Kidney (tissue), 14 donors: ENCODE data around the gene MEPCE. TPM values are rescaled to one million over a fixed set of nuclear protein-coding genes. Genes with fewer than 3 reads are reported as not detected.

Experiments
- DNase-seq, 5 donors: peaks; one replicate each; pipeline ENCODE4 v3.0.0-alpha.2; 2013 to 2020
- FAIRE-seq: peaks from 2 replicates; lab custom pipeline; 2012; peaks lifted over from hg19 to GRCh38; lab: Jason Lieb, UNC
- H3K27ac ChIP-seq, 2 donors: one replicate each; pipeline ENCODE4 v1.7.0; 2013; ENCODE audit warnings: low read depth in 2 of 2, low read length in 2 of 2, inconsistent platforms in 1 of 2
- H3K27me3 ChIP-seq: one replicate; pipeline ENCODE4 v1.7.1; 2013; ENCODE audit warnings: low read length, inconsistent platforms; ENCODE audit not compliant: control insufficient read depth, insufficient read depth
- H3K36me3 ChIP-seq, 3 donors: one replicate each; pipeline versions ENCODE4 v1.7.0 to v1.7.1; 2013; ENCODE audit warnings: low read length in 3 of 3, control low read depth in 1 of 3, inconsistent platforms in 1 of 3; ENCODE audit not compliant: insufficient read depth in 3 of 3, control insufficient read depth in 2 of 3
- H3K4me1 ChIP-seq, 3 donors: one replicate each; pipeline versions ENCODE4 v1.7.0 to v1.7.1; 2013; ENCODE audit warnings: low read length in 3 of 3, inconsistent platforms in 1 of 3, low read depth in 1 of 3; ENCODE audit not compliant: control insufficient read depth in 2 of 3, insufficient read depth in 2 of 3
- H3K4me3 ChIP-seq, 3 donors: one replicate each; pipeline versions ENCODE4 v1.7.0 to v1.8.1; 2013; ENCODE audit warnings: low read length in 3 of 3, control low read depth in 1 of 3, inconsistent platforms in 1 of 3
- H3K9ac ChIP-seq, 3 donors: one replicate each; pipeline versions ENCODE4 v1.7.0 to v1.7.1; 2013; ENCODE audit warnings: low read length in 3 of 3, control low read depth in 1 of 3, inconsistent platforms in 1 of 3
- H3K9me3 ChIP-seq, 3 donors: one replicate each; pipeline versions ENCODE4 v1.7.0 to v1.7.1; 2013; ENCODE audit warnings: low read length in 3 of 3, control low read depth in 1 of 3, inconsistent platforms in 1 of 3; ENCODE audit not compliant: control insufficient read depth in 2 of 3, insufficient read depth in 1 of 3
- CTCF ChIP-seq: IDR thresholded peaks from 3 replicates; pipeline ENCODE4 v1.5.1; 2012; ENCODE audit warnings: mild to moderate bottlenecking, moderate library complexity, borderline replicate concordance; ENCODE audit not compliant: insufficient read depth; ENCODE audit errors: extremely low read depth
- intact Hi-C: fragments of 100-400 bp; cut with DNase I; formaldehyde crosslinking; loops from one replicate; pipeline ENCODE4 v1.11.1; 2022
- polyA plus RNA-seq: library from polyadenylated mRNA; stranded (reverse); fragments of 350-450 nt; fragmentation: Illumina TruSeq; extraction: RNeasy Lipid Tissue Mini Kit (QIAGEN cat#74804); gene quantifications from one replicate; pipeline ENCODE4 v1.2.3, GENCODE V29; 2014; ENCODE audit warnings: low read depth, low replicate concordance; ENCODE audit not compliant: insufficient read depth
- total RNA-seq: library from RNA; stranded (reverse); fragmentation: NEBNext Ultra II Directional; extraction: Animal tissue kit (Norgen Biotek cat#: 25700); gene quantifications from one replicate; pipeline ENCODE4 v1.2.1, GENCODE V29; 2021
- donor health status: control.
- donor health status: control.
- donor health status: control.
- donor health status: control.
- donor health status: control.
- donor health status: DM: yes; HTN: yes; CAD: no.
- donor health status: Normal renal cell carcinoma (clear cell type).

The MEPCE gene
- total and polyA plus RNA-seq, 2 donors from 2014 or later = 33.4 to 47.2 TPM

GRCh38 chr7:100469227-100470044 lies 39.8 kb downstream of the MEPCE start:
- peak; percentile 95 for TF ChIP-seq CTCF
- intact Hi-C loops = loop anchor here (10.0 kb wide), 1 partner anchor 215 kb away; no protein-coding TSS in a partner anchor
- no peak overlapping the region for H3K4me3 ChIP-seq
- peaks cover 0 to 13% (median 0%) of the 10 kb centered on the region in 3 donors for H3K4me1 ChIP-seq
- no peak overlapping the region for H3K9ac ChIP-seq
- no peaks in the 10 kb centered on the region for H3K9me3 ChIP-seq
- no peak for FAIRE-seq
- peaks cover 0 to 8% (median 5%) of the 10 kb centered on the region in 3 donors for H3K36me3 ChIP-seq
- DNase-seq = peak; percentile 85 to 95 (median 89)
- peak overlapping the region; percentile 60 to 65 for H3K27ac ChIP-seq
- no peaks in the 10 kb centered on the region for H3K27me3 ChIP-seq

- Histone ChIP-seq H3K4me1 (peaks cover 0 to 17% (median 7%) of the 10 kb centered on the region in 3 donors), H3K9ac (no peak overlapping the region), H3K36me3 (peaks cover 0 to 9% (median 5%) of the 10 kb centered on the region in 3 donors), H3K27me3 (no peaks in the 10 kb centered on the region), H3K27ac (no peak overlapping the region), H3K9me3 (no peaks in the 10 kb centered on the region), H3K4me3 (no peak overlapping the region)
- DNase-seq (no peak), FAIRE-seq (no peak)
- intact Hi-C loops = no loop called here
- no peak for TF ChIP-seq CTCF
Measured at GRCh38 chr7:100471021-100471420, 41.4 kb downstream of the MEPCE start.

GRCh38 chr7:100472121-100472851 lies 42.7 kb downstream of the MEPCE start:
- no peak for FAIRE-seq
- intact Hi-C loops = no loop called here
- no peaks in the 10 kb centered on the region for H3K9me3 ChIP-seq
- H3K27me3 ChIP-seq = no peaks in the 10 kb centered on the region
- TF ChIP-seq CTCF = no peak
- H3K9ac ChIP-seq = no peak overlapping the region
- peaks cover 0 to 29% (median 14%) of the 10 kb centered on the region in 3 donors for H3K4me1 ChIP-seq
- DNase-seq = peak in 1 of 5 donors; percentile 80
- H3K4me3 ChIP-seq = no peak overlapping the region
- no peak overlapping the region for H3K27ac ChIP-seq
- peaks cover 0 to 9% (median 3%) of the 10 kb centered on the region in 3 donors for H3K36me3 ChIP-seq
